H1 (cell line): Measurements from ENCODE around the gene CCDC40. TPM values are rescaled to one million over a fixed set of nuclear protein-coding genes. Genes with fewer than 3 reads are reported as not detected.

Experiments
- BCL11A ChIP-seq, 2 experiments: IDR thresholded peaks; one replicate each; pipeline ENCODE4 v1.6.1; 2011; ENCODE audit warnings: low read depth in 2 of 2, low read length in 2 of 2, mild to moderate bottlenecking in 2 of 2
- CHD1 ChIP-seq: IDR thresholded peaks from 2 replicates; pipeline ENCODE4 v1.6.1; 2012; ENCODE audit warnings: low read depth, low read length, improper control_type of control experiment
- GTF2F1 ChIP-seq: IDR thresholded peaks from 2 replicates; pipeline ENCODE4 v1.6.1; 2012; ENCODE audit warnings: low read depth, low read length, improper control_type of control experiment, borderline replicate concordance
- JUND ChIP-seq: IDR thresholded peaks from 2 replicates; pipeline ENCODE4 v1.6.1; 2011; ENCODE audit warnings: mild to moderate bottlenecking, improper control_type of control experiment, low read length
- SIRT6 ChIP-seq: IDR thresholded peaks from one replicate; pipeline ENCODE4 v1.7.1; 2012; ENCODE audit warnings: low read length, inconsistent platforms
- TEAD4 ChIP-seq: IDR thresholded peaks from 2 replicates; pipeline ENCODE4 v1.6.1; 2012; ENCODE audit warnings: low read depth, low read length, inconsistent platforms, mixed read lengths
- polyA plus RNA-seq, 7 experiments: library from polyadenylated mRNA; depleted of rRNA in 3 of 7; stranded (reverse) in 5 of 7; unstranded in 2 of 7; fragments of >200 nt in 5 of 7; fragments of 200-250 nt in 2 of 7; gene quantifications; 1 replicate in 5 of 7; 2 replicates in 1 of 7; 4 replicates in 1 of 7; pipeline versions ENCODE4 v1.2.1 to v1.2.3, GENCODE V29; 2011 to 2013; ENCODE audit warnings: missing spikeins in 2 of 7, mixed read lengths in 2 of 7
- total RNA-seq: library from RNA; stranded (reverse); fragmentation: NEBNext Ultra II Directional; extraction: Animal tissue kit (Norgen Biotek cat#: 25700); gene quantifications from 2 replicates; pipeline ENCODE4 v1.2.1, GENCODE V29; 2021
- TF ChIP-seq, protein P1 (sequence below): fragments of 300-600 bp; sonication (generic); IDR thresholded peaks from 2 replicates; pipeline ENCODE4 v1.7.1; 2012; ENCODE audit warnings: low read length, moderate library complexity, mild to moderate bottlenecking, inconsistent platforms; ENCODE audit not compliant: insufficient replicate concordance
- TF ChIP-seq, protein P2 (sequence below), 3 experiments: IDR thresholded peaks; 1 replicate in 2 of 3; 2 replicates in 1 of 3; pipeline versions ENCODE4 v1.5.1 to v1.6.1; 2011; ENCODE audit warnings: low read length in 3 of 3, mild to moderate bottlenecking in 3 of 3, inconsistent platforms in 2 of 3, low read depth in 1 of 3, moderate library complexity in 1 of 3; ENCODE audit not compliant: insufficient read depth in 1 of 3; ENCODE audit errors: control extremely low read depth in 1 of 3

The CCDC40 gene
- total and polyA plus RNA-seq, 2 of the 8 experiments (the other 6 are each of a cell fraction or from before 2014, with no cell fraction given): 4.1 to 11.5 TPM

DNA sequence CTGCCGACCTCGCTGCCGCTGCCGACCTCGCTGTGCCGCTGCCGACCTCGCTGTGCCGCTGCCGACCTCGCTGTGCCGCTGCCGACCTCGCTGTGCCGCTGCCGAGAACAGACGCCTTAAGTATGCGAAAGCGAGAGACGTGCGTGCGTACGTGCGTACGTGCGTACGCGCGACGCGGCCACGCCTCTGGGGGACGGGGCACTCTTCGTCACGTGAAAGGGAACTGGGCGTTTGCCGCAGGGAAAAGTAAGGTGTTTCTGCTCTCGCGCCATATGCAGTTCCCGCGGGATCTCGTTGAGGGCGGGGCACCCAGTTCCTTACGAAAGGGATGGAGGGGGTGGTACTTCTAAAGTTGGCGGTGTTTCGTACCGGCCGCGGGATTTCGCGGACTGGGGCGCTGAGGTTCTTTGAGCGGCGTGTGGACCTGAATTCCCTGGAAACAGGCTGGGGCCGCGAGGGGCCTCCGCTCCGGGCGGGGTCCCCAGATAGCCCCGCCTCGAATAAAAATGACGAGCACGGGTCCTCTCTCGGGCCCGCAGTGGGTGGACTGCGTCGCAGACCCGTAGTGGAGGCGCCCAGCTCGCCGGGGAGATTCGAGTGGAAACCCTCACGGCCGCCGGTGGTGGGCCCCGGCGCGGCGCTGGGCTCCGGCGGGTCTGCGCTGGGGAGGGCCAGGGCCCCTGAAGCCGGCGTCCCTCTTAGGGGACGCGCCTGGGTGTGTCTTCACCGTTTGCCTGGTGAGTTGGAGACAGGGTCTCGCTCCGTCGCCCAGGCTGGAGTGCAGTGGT is 110.8 kb downstream of the CCDC40 start, which contains the start of gene EIF4A3 (continued):
- TF ChIP-seq, protein P1, sequence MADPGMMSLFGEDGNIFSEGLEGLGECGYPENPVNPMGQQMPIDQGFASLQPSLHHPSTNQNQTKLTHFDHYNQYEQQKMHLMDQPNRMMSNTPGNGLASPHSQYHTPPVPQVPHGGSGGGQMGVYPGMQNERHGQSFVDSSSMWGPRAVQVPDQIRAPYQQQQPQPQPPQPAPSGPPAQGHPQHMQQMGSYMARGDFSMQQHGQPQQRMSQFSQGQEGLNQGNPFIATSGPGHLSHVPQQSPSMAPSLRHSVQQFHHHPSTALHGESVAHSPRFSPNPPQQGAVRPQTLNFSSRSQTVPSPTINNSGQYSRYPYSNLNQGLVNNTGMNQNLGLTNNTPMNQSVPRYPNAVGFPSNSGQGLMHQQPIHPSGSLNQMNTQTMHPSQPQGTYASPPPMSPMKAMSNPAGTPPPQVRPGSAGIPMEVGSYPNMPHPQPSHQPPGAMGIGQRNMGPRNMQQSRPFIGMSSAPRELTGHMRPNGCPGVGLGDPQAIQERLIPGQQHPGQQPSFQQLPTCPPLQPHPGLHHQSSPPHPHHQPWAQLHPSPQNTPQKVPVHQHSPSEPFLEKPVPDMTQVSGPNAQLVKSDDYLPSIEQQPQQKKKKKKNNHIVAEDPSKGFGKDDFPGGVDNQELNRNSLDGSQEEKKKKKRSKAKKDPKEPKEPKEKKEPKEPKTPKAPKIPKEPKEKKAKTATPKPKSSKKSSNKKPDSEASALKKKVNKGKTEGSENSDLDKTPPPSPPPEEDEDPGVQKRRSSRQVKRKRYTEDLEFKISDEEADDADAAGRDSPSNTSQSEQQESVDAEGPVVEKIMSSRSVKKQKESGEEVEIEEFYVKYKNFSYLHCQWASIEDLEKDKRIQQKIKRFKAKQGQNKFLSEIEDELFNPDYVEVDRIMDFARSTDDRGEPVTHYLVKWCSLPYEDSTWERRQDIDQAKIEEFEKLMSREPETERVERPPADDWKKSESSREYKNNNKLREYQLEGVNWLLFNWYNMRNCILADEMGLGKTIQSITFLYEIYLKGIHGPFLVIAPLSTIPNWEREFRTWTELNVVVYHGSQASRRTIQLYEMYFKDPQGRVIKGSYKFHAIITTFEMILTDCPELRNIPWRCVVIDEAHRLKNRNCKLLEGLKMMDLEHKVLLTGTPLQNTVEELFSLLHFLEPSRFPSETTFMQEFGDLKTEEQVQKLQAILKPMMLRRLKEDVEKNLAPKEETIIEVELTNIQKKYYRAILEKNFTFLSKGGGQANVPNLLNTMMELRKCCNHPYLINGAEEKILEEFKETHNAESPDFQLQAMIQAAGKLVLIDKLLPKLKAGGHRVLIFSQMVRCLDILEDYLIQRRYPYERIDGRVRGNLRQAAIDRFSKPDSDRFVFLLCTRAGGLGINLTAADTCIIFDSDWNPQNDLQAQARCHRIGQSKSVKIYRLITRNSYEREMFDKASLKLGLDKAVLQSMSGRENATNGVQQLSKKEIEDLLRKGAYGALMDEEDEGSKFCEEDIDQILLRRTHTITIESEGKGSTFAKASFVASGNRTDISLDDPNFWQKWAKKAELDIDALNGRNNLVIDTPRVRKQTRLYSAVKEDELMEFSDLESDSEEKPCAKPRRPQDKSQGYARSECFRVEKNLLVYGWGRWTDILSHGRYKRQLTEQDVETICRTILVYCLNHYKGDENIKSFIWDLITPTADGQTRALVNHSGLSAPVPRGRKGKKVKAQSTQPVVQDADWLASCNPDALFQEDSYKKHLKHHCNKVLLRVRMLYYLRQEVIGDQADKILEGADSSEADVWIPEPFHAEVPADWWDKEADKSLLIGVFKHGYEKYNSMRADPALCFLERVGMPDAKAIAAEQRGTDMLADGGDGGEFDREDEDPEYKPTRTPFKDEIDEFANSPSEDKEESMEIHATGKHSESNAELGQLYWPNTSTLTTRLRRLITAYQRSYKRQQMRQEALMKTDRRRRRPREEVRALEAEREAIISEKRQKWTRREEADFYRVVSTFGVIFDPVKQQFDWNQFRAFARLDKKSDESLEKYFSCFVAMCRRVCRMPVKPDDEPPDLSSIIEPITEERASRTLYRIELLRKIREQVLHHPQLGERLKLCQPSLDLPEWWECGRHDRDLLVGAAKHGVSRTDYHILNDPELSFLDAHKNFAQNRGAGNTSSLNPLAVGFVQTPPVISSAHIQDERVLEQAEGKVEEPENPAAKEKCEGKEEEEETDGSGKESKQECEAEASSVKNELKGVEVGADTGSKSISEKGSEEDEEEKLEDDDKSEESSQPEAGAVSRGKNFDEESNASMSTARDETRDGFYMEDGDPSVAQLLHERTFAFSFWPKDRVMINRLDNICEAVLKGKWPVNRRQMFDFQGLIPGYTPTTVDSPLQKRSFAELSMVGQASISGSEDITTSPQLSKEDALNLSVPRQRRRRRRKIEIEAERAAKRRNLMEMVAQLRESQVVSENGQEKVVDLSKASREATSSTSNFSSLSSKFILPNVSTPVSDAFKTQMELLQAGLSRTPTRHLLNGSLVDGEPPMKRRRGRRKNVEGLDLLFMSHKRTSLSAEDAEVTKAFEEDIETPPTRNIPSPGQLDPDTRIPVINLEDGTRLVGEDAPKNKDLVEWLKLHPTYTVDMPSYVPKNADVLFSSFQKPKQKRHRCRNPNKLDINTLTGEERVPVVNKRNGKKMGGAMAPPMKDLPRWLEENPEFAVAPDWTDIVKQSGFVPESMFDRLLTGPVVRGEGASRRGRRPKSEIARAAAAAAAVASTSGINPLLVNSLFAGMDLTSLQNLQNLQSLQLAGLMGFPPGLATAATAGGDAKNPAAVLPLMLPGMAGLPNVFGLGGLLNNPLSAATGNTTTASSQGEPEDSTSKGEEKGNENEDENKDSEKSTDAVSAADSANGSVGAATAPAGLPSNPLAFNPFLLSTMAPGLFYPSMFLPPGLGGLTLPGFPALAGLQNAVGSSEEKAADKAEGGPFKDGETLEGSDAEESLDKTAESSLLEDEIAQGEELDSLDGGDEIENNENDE: no peak
- no peak for TF ChIP-seq BCL11A (IDR thresholded peaks at IDR 0.05; ENCODE audit: low read depth in 2 of 2, low read length in 2 of 2)
- TF ChIP-seq GTF2F1: no peak
- TF ChIP-seq, protein P2, sequence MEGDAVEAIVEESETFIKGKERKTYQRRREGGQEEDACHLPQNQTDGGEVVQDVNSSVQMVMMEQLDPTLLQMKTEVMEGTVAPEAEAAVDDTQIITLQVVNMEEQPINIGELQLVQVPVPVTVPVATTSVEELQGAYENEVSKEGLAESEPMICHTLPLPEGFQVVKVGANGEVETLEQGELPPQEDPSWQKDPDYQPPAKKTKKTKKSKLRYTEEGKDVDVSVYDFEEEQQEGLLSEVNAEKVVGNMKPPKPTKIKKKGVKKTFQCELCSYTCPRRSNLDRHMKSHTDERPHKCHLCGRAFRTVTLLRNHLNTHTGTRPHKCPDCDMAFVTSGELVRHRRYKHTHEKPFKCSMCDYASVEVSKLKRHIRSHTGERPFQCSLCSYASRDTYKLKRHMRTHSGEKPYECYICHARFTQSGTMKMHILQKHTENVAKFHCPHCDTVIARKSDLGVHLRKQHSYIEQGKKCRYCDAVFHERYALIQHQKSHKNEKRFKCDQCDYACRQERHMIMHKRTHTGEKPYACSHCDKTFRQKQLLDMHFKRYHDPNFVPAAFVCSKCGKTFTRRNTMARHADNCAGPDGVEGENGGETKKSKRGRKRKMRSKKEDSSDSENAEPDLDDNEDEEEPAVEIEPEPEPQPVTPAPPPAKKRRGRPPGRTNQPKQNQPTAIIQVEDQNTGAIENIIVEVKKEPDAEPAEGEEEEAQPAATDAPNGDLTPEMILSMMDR (IDR thresholded peaks at IDR 0.05; ENCODE audit: control extremely low read depth in 1 of 3, insufficient read depth in 1 of 3, low read depth in 1 of 3, low read length in 3 of 3): peak in 1 of 3 experiments; percentile 10; a peak in 1 of 4 replicates
- TF ChIP-seq SIRT6: no peak
- no peak; the same call in 1 of the 2 replicates for TF ChIP-seq TEAD4
- TF ChIP-seq JUND: no peak
- TF ChIP-seq CHD1: no peak
